Subcutaneous adipose tissue (tissue), 4 donors: ENCODE data around the gene RGS4. TPM values are rescaled to one million over a fixed set of nuclear protein-coding genes. Genes with fewer than 3 reads are reported as not detected.

Source experiments
- CTCF ChIP-seq: fragments of 450-650 bp; IDR thresholded peaks from one replicate; pipeline ENCODE4 v1.5.1; 2016; ENCODE audit warnings: low read depth, mild to moderate bottlenecking, control low read depth, antibody characterized with exemption, moderate library complexity
- total RNA-seq, 4 donors: library from RNA; depleted of rRNA; stranded (reverse); fragments of >200 nt; gene quantifications; one replicate each; pipeline ENCODE4 v1.1.0, GENCODE V29; 2016

Gene RGS4
- total RNA-seq, 4 donors from 2014 or later, result 0.22 to 1.4 (median 0.82) TPM; not detected in 1

- no peak for TF ChIP-seq CTCF
Observed at GRCh38 chr1:163066686-163067085, 2.5 kb upstream of the RGS4 start.

GRCh38 chr1:163068716-163069115 lies 445 bp upstream of the RGS4 start:
- no peak for TF ChIP-seq CTCF

DNA sequence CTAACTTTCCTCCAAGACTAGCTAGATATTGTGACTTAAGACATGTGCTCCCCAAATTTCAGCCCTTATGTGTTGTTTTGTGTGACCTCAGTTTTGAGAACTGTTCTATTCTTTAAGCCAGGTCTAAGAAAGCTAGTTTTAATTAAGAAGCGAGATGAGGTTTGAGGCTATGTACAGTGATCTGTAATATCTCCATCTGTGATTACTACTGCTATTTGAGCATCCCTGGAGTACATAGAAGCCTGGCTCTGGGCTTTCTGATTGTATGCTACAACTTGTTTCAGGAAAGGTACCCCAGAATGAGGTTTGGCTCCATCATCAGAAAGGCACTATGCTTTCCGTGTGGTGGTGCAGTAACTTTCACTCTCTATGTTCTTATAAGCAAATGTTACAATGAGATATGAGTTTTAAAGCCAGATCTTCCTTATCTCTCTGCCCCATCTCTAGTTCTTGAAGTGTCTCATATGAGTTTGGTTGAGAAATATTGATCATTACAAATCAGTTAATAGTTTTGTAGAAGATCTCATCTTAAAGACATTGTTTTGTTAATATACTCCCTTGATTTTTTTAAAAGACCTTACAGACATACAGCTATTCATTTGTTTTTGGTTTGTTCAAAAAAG lies 605 bp downstream of the RGS4 start:
- no peak for TF ChIP-seq CTCF

DNA sequence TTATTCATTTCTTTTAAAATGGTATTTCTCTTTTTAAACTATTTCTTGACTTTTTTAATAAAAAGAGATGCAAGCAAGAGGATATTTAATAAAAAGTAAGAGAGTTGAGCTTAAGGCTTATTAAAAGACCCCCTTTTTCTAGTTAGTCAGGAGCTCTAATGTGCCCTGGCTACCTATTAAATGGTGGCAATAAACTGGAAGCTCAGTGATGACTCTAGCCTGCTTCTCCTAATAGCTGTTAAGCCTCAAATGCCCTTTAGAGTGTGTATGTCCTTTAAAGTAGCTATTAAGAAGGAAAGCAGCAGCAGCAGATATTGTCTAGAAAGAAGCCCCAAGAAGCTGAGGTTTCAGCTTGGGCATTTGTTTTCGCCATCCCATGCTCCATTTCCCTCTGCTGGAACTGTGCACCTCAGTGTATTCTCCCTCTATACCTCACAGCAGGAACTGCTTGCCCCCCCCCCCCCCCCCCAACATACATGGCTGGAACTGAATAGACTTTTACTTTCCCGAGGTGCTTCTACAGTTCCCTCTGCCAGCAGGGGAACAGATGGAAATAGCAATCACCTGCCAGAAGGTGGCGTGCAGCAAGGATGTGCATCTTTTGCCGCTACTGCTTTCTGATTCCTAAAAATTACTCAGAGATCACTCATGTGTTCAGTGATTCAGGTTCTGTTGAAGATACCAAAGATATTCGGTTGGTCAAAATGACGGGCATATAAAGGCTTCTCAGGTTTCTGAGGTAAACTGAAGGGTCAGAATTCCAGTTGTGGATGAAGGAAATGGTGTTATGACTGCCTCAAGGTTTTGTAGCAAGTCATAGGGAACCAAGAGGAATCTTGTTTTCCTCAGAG lies 2.5 kb downstream of the RGS4 start:
- no peak for TF ChIP-seq CTCF

DNA sequence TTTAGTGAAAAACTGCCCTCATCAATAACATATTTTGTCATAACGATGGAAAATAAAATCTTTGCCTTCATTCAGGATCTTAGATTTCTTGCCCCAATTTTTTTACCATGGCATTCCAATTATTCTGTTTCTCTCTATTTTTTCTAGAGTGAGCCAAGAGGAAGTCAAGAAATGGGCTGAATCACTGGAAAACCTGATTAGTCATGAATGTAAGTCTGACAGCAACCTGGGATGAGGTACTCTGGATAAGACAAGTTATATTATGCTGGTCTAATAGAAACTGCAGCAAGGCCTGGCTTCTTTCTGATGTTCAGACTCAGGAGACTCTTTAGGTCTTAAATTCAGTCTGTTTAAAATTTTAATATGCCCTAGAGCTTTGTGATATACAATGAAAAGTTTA lies 3.5 kb downstream of the RGS4 start:
- no peak for TF ChIP-seq CTCF

- no peak for TF ChIP-seq CTCF
Observed at GRCh38 chr1:163074004-163074403, 4.8 kb downstream of the RGS4 start.

- TF ChIP-seq CTCF, result no peak
Observed at GRCh38 chr1:163074716-163075284, 5.6 kb downstream of the RGS4 start.
